Kidney epithelial cell (primary cell): ENCODE results near the gene PHF11. TPM values are rescaled to one million over a fixed set of nuclear protein-coding genes. Genes with fewer than 3 reads are reported as not detected.

Source experiments
- DNase-seq: peaks from one replicate; pipeline ENCODE4 v3.0.0-alpha.2; 2010; ENCODE audit warnings: low read depth
- H3K27me3 ChIP-seq: 2 replicates; pipeline ENCODE4 v1.6.0; 2011; ENCODE audit warnings: low read length; ENCODE audit not compliant: control insufficient read depth, insufficient read depth
- H3K36me3 ChIP-seq: 2 replicates; pipeline ENCODE4 v1.5.1; 2011; ENCODE audit warnings: low read length; ENCODE audit not compliant: control insufficient read depth, insufficient read depth
- H3K4me3 ChIP-seq: 2 replicates; pipeline ENCODE4 v1.5.1; 2011; ENCODE audit warnings: low read depth, mild to moderate bottlenecking, control low read depth, low read length
- CTCF ChIP-seq: IDR thresholded peaks from 2 replicates; pipeline ENCODE4 v1.5.1; 2011; ENCODE audit warnings: mild to moderate bottlenecking, moderate library complexity, low read length, control low read depth, inconsistent platforms; ENCODE audit not compliant: insufficient read depth, poor library complexity, severe bottlenecking
- total RNA-seq: library from RNA; depleted of rRNA; stranded (reverse); fragments of >200 nt; gene quantifications from 2 replicates; pipeline ENCODE4 v1.2.3, GENCODE V29; 2015

PHF11 gene
- total RNA-seq, 1 donor from 2014 or later: 24.9 TPM

GRCh38 chr13:49566461-49566860 is 70.7 kb downstream of the PHF11 start:
- no peak for TF ChIP-seq CTCF
- no peak for DNase-seq
- H3K4me3 ChIP-seq: no peak overlapping the region
- no peaks in the 10 kb centered on the region for H3K27me3 ChIP-seq
- H3K36me3 ChIP-seq: no peaks in the 10 kb centered on the region

- no peak for DNase-seq
- no peak overlapping the region for H3K4me3 ChIP-seq
- no peaks in the 10 kb centered on the region for H3K27me3 ChIP-seq
- no peak for TF ChIP-seq CTCF
- H3K36me3 ChIP-seq: no peaks in the 10 kb centered on the region
Measured at GRCh38 chr13:49567491-49567890, 71.7 kb downstream of the PHF11 start.

GRCh38 chr13:49569993-49570689 is 74.4 kb downstream of the PHF11 start:
- no peaks in the 10 kb centered on the region for H3K27me3 ChIP-seq
- H3K36me3 ChIP-seq: no peaks in the 10 kb centered on the region
- TF ChIP-seq CTCF: no peak
- no peak overlapping the region for H3K4me3 ChIP-seq
- DNase-seq: no peak

- DNase-seq: no peak
- TF ChIP-seq CTCF: no peak
- H3K4me3 ChIP-seq: no peak overlapping the region
- H3K27me3 ChIP-seq: no peaks in the 10 kb centered on the region
- no peaks in the 10 kb centered on the region for H3K36me3 ChIP-seq
Measured at GRCh38 chr13:49571299-49572240, 75.8 kb downstream of the PHF11 start.

Other genes starting within 250 kb of the PHF11 start
- gene CDADC1, start 248.0 kb upstream of the PHF11 start, total RNA-seq: 4.8 and 7.6 TPM in 2 replicates
- 12.7 and 18.3 TPM in 2 replicates for gene CAB39L, start 51.9 kb upstream of the PHF11 start, total RNA-seq
- gene SETDB2, start 51.7 kb upstream of the PHF11 start, total RNA-seq: 4.1 and 5.3 TPM in 2 replicates
- 22.6 and 26.0 TPM in 2 replicates for gene RCBTB1, start 89.6 kb downstream of the PHF11 start, total RNA-seq
- 0.14 TPM in 1 of 2 replicates, not detected in the other for gene ARL11, start 132.6 kb downstream of the PHF11 start, total RNA-seq
- gene EBPL, start 195.5 kb downstream of the PHF11 start, total RNA-seq: 51.7 and 67.2 TPM in 2 replicates